IMR-90 (cell line): ENCODE measurements around the gene KIAA0513.

ENCODE experiments used
- BHLHE40 ChIP-seq: fragments of 150-350 bp; IDR thresholded peaks from 2 replicates; pipeline ENCODE4 v1.6.1; 2016; ENCODE audit warnings: mild to moderate bottlenecking, low read depth, low read length
- CEBPB ChIP-seq: IDR thresholded peaks from 2 replicates; pipeline ENCODE4 v1.6.1; 2012; ENCODE audit warnings: low read depth, low read length, improper control_type of control experiment
- MAFK ChIP-seq: IDR thresholded peaks from 2 replicates; pipeline ENCODE4 v1.6.1; 2012; ENCODE audit warnings: low read depth, low read length, improper control_type of control experiment
- POLR2A ChIP-seq: IDR thresholded peaks from 2 replicates; pipeline ENCODE4 v1.6.1; 2012; ENCODE audit warnings: mild to moderate bottlenecking, low read depth, low read length
- RAD21 ChIP-seq: IDR thresholded peaks from 2 replicates; pipeline ENCODE4 v1.6.1; 2012; ENCODE audit warnings: low read length, improper control_type of control experiment
- RCOR1 ChIP-seq: IDR thresholded peaks from 2 replicates; pipeline ENCODE4 v1.6.1; 2012; ENCODE audit warnings: mild to moderate bottlenecking, low read length, improper control_type of control experiment; ENCODE audit not compliant: insufficient replicate concordance
- RFX5 ChIP-seq: IDR thresholded peaks from 2 replicates; pipeline ENCODE4 v1.8.0; 2012; ENCODE audit warnings: low read depth, mild to moderate bottlenecking, low read length, moderate library complexity
- TF ChIP-seq, protein P1 (sequence below): conservative IDR thresholded peaks from 2 replicates; pipeline ENCODE4 v1.5.1; 2012; ENCODE audit warnings: mild to moderate bottlenecking, low read depth, low read length, improper control_type of control experiment
- TF ChIP-seq, protein P2 (sequence below): fragments of 150-350 bp; IDR thresholded peaks from 2 replicates; pipeline ENCODE4 v1.6.1; 2016; ENCODE audit warnings: low read depth, mild to moderate bottlenecking, low read length, moderate library complexity, borderline replicate concordance

DNA sequence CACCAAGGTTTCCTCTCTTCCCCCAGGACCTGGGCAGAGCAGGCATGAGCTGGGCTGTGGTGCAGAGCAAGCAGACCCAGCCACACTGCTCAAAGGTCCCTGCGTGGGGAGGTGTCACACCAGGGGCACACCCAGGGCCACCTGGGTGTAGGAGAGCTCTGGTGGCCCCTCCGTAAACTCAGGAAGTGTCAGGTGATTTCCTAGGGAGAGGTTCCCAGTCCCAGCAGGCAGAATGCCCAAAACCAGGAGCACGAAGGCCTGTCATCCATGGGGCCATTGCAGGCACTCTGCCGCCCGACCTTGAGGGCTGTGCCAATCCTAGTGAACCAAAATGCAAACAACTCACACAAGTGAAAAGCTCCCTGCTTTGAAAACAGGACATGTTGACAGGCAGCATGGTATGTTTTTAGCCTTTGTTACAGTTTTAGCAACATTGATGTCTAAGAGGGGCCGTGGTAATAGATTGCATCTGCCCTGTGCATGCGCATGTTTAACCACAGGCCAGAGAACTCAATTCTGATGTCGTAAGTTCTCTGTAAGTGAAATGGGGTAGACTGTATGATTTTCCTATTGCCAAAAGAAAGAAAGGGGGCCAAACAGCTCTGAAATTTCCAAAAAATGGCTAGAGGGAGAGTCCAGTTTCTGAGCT, 63.4 kb downstream of the KIAA0513 start:
- TF ChIP-seq, protein P1, sequence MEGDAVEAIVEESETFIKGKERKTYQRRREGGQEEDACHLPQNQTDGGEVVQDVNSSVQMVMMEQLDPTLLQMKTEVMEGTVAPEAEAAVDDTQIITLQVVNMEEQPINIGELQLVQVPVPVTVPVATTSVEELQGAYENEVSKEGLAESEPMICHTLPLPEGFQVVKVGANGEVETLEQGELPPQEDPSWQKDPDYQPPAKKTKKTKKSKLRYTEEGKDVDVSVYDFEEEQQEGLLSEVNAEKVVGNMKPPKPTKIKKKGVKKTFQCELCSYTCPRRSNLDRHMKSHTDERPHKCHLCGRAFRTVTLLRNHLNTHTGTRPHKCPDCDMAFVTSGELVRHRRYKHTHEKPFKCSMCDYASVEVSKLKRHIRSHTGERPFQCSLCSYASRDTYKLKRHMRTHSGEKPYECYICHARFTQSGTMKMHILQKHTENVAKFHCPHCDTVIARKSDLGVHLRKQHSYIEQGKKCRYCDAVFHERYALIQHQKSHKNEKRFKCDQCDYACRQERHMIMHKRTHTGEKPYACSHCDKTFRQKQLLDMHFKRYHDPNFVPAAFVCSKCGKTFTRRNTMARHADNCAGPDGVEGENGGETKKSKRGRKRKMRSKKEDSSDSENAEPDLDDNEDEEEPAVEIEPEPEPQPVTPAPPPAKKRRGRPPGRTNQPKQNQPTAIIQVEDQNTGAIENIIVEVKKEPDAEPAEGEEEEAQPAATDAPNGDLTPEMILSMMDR: no peak
- TF ChIP-seq RAD21 (no peak), POLR2A (no peak), MAFK (no peak), RFX5 (no peak), BHLHE40 (no peak), RCOR1 (no peak), CEBPB (no peak)
- TF ChIP-seq, protein P2, sequence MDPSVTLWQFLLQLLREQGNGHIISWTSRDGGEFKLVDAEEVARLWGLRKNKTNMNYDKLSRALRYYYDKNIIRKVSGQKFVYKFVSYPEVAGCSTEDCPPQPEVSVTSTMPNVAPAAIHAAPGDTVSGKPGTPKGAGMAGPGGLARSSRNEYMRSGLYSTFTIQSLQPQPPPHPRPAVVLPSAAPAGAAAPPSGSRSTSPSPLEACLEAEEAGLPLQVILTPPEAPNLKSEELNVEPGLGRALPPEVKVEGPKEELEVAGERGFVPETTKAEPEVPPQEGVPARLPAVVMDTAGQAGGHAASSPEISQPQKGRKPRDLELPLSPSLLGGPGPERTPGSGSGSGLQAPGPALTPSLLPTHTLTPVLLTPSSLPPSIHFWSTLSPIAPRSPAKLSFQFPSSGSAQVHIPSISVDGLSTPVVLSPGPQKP: no peak
